Measurements from ENCODE around the gene TTC21B. TPM values are rescaled to one million over a fixed set of nuclear protein-coding genes. Genes with fewer than 3 reads are reported as not detected.

Gene TTC21B
- total RNA-seq, 2 donors from 2014 or later, result 28.0 to 49.6 TPM

- DNase-seq (ENCODE audit: low spot score), result no peak
- Histone ChIP-seq H3K36me3 (no peaks in the 10 kb centered on the region), H3K9me3 (no peaks in the 10 kb centered on the region), H3K4me1 (replicated peaks) (no peaks in the 10 kb centered on the region), H3K4me3 (no peak overlapping the region), H3K27ac (no peak overlapping the region), H3K27me3 (replicated peaks; ENCODE audit: insufficient read depth) (no peaks in the 10 kb centered on the region)
- TF ChIP-seq POLR2A (IDR thresholded peaks at IDR 0.05) (no peak), CTCF (IDR thresholded peaks at IDR 0.05) (no peak), POLR2AphosphoS5 (IDR thresholded peaks at IDR 0.05) (no peak)
- intact Hi-C loops (cut with DNase I), result no loop called here
These were observed 101.2 kb downstream of the TTC21B start for GRCh38 chr2:165852394-165852793.

- H3K9me3 ChIP-seq, result no peaks in the 10 kb centered on the region
- no peak for DNase-seq (ENCODE audit: low spot score)
- no peaks in the 10 kb centered on the region for H3K4me1 ChIP-seq (replicated peaks)
- no peak for TF ChIP-seq POLR2AphosphoS5 (IDR thresholded peaks at IDR 0.05)
- no peak for TF ChIP-seq CTCF (IDR thresholded peaks at IDR 0.05)
- TF ChIP-seq POLR2A (IDR thresholded peaks at IDR 0.05), result no peak
- H3K27ac ChIP-seq, result no peak overlapping the region
- H3K4me3 ChIP-seq, result no peak overlapping the region
- intact Hi-C loops (cut with DNase I), result no loop called here
- H3K27me3 ChIP-seq (replicated peaks; ENCODE audit: insufficient read depth), result no peaks in the 10 kb centered on the region
- 83% methylated on average over 2 of the region's 2 CpGs for WGBS
- H3K36me3 ChIP-seq, result no peaks in the 10 kb centered on the region
These were observed 106.6 kb downstream of the TTC21B start for GRCh38 chr2:165847001-165847400.

GRCh38 chr2:165846056-165846455 lies 107.5 kb downstream of the TTC21B start:
- DNase-seq (ENCODE audit: low spot score), result no peak
- no peaks in the 10 kb centered on the region for H3K9me3 ChIP-seq
- no peaks in the 10 kb centered on the region for H3K27me3 ChIP-seq (replicated peaks; ENCODE audit: insufficient read depth)
- no peak overlapping the region for H3K27ac ChIP-seq
- H3K36me3 ChIP-seq, result no peaks in the 10 kb centered on the region
- no peaks in the 10 kb centered on the region for H3K4me1 ChIP-seq (replicated peaks)
- H3K4me3 ChIP-seq, result no peak overlapping the region
- 91% methylated on average over 7 of the region's 7 CpGs for whole genome bisulfite sequencing
- intact Hi-C loops (cut with DNase I), result no loop called here
- TF ChIP-seq POLR2A (IDR thresholded peaks at IDR 0.05), result no peak
- TF ChIP-seq POLR2AphosphoS5 (IDR thresholded peaks at IDR 0.05), result no peak

- WGBS, result 37% methylated on average over 2 of the region's 2 CpGs
- Histone ChIP-seq H3K4me3 (no peak overlapping the region), H3K36me3 (no peaks in the 10 kb centered on the region), H3K4me1 (replicated peaks) (no peaks in the 10 kb centered on the region), H3K27ac (no peak overlapping the region), H3K27me3 (replicated peaks; ENCODE audit: insufficient read depth) (no peaks in the 10 kb centered on the region), H3K9me3 (no peaks in the 10 kb centered on the region)
- DNase-seq (ENCODE audit: low spot score), result no peak
- intact Hi-C loops (cut with DNase I), result no loop called here
- TF ChIP-seq POLR2A (IDR thresholded peaks at IDR 0.05) (no peak), CTCF (IDR thresholded peaks at IDR 0.05) (no peak), POLR2AphosphoS5 (IDR thresholded peaks at IDR 0.05) (no peak)
These were observed 109.4 kb downstream of the TTC21B start for GRCh38 chr2:165844216-165844615.

GRCh38 chr2:165843351-165843750 lies 110.2 kb downstream of the TTC21B start:
- H3K4me3 ChIP-seq, result no peak overlapping the region
- no peaks in the 10 kb centered on the region for H3K36me3 ChIP-seq
- H3K27ac ChIP-seq, result no peak overlapping the region
- H3K4me1 ChIP-seq (replicated peaks), result no peaks in the 10 kb centered on the region
- WGBS, result 96% methylated on average over 1 of the region's 1 CpG
- intact Hi-C loops (cut with DNase I), result no loop called here
- DNase-seq (ENCODE audit: low spot score), result no peak
- H3K27me3 ChIP-seq (replicated peaks; ENCODE audit: insufficient read depth), result no peaks in the 10 kb centered on the region
- TF ChIP-seq POLR2AphosphoS5 (IDR thresholded peaks at IDR 0.05) (no peak), CTCF (IDR thresholded peaks at IDR 0.05) (no peak), POLR2A (IDR thresholded peaks at IDR 0.05) (no peak)
- no peaks in the 10 kb centered on the region for H3K9me3 ChIP-seq
